ENCODE measurements around the gene GGACT.
"Not testable (repeated sequence)": the region's sequence is repeated elsewhere in the genome, so short reads cannot be mapped to it uniquely, and the experiment has no call there.

Gene GGACT

DNA sequence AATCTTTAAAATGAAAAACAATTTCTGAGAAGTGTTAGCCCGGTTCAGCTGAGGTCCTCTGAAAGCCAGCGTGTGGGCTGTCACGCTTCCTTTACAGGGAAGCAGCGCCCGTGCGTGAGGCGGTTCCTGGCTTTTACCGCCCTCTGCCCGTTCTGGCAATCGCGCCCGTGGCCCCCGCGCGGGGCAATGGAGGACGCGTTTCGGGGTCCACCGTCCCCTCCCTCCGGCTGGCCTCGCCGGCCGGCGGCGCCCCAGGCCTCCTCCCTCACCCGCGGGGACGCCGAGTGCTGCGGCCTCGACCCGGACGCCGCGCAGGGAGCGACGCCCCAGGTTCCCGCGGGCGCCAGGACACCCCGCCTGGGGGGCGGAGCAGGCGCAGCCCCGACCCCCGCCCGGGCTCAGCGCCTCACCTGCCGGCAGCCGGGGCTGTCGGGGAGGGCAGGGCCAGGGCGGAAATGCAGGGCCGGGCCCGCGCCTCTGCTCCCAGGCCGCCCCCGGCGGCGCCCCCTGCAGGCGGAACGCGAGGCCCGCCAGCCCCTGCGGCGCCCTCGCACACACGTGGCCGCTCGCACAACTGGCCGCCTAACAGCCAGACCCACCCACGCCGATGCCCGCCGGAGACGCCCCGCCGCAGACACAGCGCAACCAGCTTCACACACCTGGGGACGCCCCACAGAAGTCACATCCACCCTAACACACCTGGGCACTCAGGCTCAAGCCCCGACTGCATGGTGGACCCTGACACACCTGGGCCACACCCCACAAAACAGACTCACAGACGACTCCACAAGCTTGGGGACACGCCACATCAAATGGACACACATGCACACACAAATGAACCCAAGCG is at the start of gene GGACT:
TSS of gene GGACT (minus strand) at position 459 of the 847 bp plus-strand sequence. CDS start 56,198 bp downstream, outside the sequence.
- DNase-seq: peak; percentile 39 to 89

DNA sequence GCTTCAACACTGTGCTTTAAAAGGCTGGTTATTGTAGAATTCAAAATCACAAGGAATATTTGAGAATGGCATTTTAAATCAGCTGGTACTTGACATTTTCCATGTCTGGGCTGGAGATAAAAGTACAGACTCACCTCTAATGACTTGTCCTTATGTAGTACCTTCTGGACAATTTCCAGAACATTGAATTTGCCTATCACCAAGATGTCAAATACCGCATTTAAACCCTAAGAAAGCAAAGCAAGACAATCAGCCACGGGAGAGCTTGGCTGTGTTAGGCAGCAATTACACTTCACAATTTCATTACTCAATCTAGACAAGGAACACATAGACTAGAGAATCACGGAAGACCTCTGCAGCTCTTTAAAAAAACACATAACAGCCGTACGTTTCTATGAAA is 49.2 kb upstream of the GGACT start:
- DNase-seq: no peak

DNA sequence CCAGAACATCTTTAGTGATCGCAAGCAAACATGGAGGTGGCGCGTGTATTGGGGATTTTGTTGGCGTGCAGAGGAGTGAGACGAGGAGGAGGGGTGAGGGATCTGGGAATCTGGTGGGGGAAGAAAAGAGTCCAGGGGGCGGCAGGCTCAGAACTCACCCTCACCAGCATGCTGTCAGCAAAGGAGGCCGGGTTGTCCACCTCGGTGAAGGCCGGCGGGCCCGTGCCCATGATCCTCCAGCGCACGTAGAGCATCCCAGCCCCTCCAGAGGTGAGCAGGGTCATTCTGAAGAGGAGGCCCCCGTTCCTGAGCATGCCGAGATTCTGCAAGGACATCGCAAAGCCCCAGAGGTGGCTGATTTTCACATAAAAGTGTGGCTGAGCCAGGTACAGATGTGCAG is 48.8 kb upstream of the GGACT start:
- DNase-seq: no peak

DNA sequence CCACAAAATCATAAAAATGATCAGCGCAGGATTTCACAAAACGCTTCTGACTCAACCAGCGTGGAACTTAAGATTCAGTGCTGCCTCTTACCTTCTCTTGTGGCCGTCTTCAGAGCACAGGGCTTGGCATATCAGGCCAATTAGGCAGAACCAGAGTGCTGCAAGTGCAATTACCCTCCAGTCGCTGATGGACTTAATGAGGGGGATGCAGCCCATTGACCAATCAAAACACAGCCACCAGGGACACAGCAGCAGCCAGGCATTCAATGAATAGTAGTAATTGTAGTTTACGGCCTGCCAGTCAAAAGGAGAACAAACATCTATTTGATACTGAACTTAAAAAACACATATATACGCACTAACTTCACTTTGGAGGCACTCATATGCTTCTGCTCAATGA is 47.9 kb upstream of the GGACT start:
- no peak for DNase-seq

DNA sequence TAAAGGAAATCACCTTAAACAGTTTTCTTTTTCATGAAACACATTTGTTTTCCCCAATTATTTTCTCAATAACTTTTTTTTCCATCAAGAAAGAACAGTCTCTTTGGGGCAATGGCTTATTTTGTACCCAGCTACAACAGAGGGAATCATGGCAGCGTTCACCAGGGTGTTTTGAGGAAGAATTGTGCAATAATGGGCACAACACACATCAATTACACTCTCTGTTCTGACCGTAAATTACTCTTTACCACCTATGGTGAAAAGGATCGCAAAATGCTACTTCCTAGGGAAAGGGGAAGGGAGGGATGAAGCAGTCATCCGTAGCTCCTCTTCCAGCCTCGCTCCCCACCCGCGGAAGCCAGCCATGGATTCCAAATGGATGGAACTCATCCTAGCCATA is 47.4 kb upstream of the GGACT start:
- no peak for DNase-seq

DNA sequence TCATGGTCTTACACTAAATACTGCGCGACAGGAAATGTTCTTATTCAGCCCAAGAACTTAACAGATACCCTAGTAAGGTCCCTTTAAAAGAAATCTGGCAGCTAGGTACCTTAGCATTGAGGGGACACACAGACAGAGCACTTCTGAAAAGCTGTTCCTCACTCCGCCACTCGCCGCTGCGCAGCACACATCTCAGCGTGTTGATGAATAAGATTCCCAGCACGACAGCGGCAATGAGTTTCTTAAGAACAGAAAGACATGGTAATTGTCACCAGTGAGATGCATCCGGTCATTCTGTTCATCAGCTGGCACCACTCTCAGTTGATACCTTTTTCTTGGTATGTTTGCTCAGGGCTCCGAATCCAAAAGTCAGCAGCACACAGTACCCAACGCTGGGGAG is 46.1 kb upstream of the GGACT start:
- DNase-seq: no peak

DNA sequence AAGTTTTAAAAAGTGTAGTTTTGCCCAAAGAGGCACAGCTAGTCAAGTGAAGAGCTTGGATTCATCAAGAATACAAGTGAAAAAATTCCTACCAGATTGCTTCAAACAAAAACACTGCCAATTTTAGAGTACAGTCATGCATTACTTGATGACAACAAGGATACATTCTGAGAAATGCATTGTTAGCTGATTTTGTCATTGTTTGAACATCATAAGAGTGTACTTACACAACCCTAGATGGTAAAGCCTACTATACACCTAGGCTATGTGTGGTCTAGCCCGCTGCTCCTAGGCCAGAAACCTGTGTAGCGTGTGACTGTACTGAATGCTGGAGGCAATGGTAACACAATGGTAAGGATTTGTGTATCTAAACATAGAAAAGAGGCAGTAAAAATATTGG is 44.9 kb upstream of the GGACT start:
- no peak for DNase-seq

DNA sequence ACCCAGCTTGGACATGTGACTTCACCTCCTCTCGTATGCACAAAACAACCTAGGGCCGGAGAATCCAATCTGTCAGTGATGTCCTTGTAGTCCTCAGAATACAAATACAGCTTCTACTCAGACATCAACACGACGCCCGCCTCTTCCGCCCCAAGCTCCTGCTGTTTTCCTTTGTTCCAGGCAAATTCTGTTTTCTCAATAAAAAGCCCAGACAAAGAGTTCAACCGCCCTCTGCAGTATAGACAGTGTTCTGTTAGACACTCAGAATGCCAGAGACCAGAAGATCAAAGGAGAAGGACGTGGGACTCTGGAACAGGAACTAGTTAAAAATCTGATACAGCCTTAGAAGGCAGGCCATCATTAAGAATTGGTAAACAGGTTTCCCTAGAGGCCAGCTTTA is 42.0 kb upstream of the GGACT start:
- DNase-seq: no peak

DNA sequence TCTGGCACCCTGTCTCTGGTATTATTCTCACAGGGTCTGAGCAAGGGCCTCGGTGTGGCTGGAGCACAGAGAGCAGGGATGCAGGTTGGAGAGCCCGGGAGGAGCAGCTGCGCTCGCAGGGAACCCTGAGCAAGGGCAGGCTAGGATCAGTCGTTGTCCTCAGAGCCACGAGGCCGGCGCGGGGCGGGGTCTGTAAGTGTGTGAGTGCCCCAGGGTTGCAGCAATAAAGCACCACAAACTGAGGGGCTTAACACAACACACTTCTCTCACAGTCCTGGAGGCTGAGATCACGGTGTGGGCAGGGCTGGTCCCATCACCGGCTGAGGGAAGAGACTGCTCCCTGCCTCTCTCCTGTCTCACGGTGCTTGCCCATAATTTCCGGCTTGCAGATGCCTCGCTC is 38.5 kb upstream of the GGACT start:
- DNase-seq: no peak

DNA sequence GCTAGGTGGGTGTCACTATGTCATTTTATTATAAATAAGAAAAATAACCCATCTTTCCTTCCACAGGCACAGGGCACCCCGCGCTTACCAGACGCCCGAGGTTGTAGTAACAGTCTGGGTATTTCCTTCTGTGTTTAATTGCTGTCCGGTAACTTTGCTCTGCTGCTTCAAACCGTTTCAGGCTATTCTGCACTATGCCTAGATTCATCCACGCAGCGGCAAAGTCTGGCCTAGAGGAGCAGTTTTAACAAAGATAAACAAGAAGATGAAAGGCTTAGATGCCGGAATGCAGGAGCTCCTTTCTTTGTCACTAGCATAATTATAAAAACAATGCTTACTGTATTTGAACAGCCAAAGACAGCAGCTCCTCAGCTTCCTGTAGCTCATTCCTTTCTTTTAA is 36.9 kb upstream of the GGACT start:
- no peak for DNase-seq

DNA sequence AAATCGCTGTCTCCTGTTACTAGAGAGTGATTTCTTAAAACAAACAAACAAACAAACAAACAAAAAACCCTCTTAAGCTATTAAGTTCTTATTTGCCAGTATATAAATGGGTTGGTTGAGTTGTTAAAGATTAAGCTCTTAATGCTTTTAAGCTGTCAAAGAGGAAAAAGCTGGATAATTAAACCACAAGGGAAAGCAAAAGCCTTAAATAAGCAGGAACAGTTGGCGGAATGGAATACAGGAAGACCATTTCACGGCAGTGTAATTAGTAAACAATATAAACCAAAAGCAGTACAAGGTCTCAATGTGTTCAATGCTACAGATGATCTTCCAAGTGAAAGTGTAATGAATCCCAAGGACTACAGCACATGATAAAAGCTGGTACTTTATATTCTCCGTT is 32.2 kb upstream of the GGACT start:
- no peak for DNase-seq

DNA sequence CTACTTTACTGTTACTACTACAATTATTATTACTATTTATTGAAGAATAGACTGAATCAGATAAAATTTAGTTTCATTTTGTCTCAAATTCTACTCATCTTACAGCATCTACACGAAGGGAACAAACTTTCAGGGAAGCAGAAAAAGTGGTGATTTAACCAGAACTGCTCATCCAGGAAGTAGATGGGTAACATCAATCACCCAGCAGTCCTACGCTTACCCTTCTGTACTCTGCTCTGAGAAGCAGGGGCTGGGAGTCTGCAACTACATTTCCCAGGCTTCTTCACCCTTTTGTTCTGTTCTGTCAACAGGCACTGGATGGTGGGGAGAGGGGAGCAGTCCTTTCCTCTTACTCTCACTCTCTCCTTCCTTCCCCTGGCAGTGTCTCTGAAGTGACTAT is 31.4 kb upstream of the GGACT start:
- DNase-seq: no peak

DNA sequence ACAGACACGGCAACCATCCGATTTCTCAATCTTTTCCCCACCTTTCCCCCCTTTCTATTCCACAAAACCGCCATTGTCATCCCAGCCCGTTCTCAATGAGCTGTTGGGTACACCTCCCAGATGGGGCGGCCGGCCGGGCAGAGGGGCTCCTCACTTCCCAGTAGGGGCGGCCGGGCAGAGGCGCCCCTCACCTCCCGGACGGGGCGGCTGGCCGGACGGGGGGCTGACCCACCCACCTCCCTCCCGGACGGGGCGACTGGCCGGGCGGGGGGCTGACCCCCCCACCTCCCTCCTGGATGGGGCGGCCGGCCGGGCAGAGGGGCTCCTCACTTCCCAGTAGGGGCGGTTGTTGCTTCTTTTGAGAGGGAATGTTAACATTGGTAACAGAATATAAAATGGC is 30.3 kb upstream of the GGACT start:
- not testable (repeated sequence) for DNase-seq

DNA sequence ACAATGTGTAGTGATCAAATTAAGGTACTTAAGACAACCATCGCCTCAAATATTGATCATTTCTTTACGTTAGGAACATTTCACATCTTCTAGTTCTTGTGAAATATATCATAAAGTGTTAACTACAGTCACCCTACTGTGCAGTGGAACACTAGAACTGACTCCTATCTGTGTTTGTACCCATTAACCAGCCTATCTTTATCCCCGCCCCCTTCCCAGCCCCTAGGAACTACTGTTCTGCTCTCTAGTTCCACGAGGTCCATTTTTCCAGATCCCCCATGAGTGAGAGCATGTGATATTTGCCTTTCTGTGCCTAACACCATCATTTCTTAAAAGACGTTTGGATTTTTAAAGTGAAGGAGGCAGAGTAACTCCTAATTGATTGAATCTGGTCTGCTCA is 24.4 kb upstream of the GGACT start:
- no peak for DNase-seq

DNA sequence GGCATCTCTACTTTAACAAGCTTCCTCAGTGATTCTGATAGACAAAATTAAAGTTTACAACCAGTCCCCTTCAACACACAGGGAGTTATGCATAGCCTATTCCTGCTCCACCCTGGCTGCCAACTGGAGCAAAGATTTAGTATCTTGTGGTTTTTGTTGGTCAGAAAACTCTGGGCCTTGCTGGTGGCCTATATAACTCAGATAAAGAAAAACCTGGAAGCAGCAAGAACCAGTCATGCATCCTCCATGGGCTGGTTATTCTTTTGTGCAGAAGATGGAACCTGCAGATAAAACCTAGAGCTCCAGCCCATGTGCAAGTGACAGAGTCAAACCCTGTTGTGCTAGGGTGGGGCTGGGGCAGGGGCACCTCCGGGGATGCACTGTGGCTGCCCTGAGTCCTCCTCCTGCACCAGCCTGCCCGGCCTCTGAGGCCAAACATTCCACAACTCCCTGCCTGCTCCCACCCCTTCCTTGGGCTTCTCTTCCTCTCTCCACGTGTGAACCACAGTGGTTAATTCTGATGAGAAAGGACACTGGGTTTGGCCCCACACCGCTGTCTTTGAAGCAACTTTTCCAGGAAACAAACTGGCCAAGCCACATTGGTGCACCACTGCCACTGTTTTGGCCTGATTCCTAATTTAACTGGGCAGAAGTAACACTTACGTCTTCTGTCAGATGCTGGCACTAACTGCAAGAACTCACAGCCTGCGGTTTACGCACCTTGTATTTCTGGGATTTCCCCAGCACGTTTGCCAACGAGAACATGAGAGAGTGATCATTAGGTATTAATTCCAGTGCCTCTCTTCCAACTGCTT is 23.3 kb upstream of the GGACT start:
- DNase-seq: no peak

DNA sequence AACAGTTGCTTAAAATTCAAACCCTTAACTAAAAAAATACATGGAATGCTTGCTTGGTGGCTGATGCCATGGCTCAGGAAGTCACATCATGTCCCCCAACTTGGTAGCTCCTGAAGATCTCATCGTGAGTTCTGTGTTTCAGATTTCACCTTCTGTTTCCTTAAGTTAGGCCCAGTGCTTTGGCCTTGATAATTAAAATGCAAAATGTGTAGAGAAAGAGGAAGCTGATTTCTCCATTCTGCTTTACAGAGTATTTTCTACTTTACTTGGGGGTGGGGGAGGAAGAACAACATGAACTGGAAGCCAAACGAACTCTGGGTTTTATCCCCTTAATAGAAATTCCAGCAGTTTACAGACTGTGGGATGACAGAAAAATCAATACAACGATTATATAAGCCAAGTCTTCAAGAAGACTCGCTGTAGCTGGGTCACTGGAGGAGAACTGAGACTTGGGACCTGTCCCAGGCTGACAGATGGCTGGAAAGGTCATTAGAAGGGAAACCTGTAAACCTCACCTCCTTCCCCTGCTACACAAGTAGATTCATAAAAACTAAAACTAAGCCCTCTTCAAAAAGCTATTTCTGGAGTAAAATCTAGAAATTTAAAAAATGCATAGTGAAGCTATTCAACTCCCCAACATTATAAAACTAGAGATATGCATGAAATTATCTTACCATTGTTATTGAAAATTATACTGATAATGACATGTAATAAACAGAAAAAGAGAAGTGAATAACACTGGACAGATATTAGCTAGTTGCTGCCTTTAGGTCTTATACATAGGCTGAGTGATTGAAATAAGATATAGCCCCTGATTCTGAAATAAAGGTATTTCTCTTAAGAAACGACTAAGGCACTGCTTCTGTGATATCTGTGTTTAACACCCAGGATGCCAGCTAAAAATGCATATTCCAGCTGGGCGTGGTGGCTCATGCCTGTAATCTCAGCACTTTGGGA is 22.1 kb upstream of the GGACT start:
- no peak for DNase-seq

DNA sequence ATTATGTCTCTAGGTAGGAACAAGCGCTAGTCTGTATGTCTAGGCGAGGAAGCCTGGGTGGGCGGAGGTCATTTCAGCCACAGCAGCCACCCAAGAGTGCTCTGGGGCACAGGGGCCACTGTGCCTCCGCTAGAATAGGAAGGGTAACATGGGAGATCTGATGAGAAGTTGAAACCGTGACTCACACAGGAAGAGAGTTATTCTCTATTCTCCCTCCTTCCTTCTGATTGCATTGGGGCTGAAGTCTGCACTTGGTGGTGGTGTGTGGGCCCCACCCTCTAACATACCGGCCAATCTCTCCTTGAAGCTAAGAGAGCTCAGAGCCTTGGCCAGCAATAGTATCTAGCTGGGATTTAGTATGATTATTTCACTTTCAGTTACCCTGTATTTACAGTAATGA is 20.3 kb upstream of the GGACT start:
- DNase-seq: no peak

DNA sequence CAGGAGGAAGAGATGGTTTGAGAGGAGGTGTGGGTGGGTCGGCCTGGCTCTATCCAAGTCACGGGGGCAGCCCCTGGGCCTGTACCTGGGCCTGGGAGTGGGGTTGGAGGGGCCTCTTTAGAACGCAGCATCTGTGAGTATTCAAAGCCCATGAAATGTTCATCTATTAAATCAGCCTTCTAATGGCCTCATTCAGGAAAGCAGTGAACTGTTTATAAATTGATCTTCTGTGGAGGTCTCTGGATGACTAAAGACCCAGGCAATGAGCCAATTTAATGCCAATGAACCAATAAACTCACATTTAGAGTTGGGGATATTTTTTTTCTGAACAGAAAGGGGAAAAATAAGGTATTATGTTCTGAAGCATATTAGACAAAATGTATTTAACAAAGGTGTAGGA is 19.9 kb upstream of the GGACT start:
- no peak for DNase-seq

DNA sequence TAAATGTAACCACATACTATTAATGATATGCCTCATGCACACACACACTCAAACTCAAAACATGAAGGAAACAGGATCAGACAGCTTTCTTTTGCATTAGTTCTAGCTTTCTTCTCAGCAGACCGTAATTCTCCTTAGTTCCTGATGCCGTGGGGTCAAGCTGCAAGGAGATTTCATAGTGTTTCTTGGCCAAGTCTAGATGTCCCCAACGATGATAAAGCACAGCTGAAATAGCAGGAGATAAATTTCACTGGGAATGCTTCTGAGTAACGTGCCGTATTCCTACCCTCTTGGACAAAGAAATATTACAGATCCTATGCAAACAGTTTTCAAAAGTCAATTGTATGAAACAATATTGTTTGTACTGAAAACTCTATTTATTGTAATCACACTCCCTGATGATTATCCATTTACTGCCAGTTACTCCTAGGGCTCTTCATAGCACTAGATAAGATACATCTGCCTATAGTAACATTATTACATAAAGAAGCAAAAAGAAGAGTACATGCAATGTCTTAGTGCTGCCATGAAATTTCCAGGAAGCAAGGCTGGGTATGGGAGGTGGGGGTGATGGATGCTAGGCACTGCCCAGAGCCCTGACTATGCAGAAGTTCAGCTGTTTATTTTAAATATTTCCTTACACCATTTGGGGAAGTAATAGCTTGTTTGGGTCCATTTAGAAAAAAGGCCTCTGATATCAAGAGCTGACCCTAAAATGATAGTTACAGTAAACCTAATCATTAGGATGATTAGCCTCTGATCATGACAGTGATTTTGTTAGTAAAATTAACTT is 16.5 kb upstream of the GGACT start:
- DNase-seq: no peak

DNA sequence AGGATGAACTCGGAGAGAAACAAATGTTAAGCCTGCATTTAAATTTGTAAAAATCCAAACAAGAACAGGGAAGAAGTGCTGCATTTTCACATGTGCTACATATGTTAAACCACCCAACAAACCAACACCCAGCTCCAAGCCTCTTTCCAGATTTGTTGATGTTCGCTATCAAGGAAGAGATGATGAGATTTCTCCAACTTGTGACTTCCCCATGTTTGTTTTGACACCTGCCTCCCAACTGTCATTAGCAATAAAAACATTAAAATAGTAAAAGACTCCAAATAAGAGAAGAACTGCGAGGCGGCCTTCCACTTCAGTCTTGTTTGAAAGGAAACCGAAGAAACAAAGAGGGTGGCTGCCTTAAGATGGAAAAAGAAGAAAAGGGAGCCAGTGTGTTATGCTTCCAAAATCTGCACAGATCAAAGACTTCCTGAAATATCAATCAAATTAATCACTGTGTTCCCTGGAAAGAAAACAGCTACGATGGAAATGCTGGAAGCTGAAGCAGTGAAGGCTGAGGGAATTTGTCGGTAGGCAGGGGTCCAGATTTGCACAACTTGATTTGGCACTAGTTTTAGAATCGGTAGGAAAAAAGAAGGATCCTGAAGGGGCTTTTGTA is 14.0 kb upstream of the GGACT start:
- no peak for DNase-seq

DNA sequence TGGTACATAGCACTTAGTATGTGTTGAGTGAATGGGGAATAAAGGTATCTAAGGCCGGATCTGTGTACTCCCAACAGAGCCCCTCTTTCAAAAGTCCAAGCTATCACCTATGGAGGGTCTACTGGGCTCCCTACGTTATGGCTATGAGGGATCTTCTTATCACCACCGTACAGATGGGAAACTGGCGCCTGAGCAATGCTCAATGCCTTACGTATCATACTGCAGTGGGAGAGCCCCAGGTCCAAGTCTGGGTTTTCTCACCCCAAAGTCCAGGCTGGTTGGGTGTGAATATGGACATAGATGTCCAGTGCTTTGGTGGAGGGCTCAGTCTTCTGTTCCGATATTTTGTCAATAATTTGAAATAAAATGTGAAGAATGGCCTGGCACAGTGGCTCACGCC is 13.1 kb upstream of the GGACT start:
- no peak for DNase-seq

DNA sequence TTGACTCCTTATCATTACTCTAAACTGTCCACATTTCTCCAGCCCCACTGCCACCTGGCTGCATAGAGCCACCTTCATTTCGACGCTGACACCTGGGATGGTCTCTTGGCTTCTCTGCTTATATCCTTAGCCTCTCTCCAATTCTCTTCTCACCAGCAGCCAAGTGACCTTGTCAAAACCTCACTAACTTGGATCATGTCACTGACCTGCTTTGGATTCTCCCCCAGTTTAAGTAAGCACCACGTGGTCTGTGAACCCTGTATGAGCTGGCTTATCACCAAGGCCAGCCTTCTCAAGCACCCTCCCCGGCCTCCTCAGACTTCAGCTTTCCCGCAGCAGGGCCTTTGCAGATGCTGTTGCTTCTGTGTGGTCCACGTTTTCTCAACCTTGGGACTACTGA is 12.3 kb upstream of the GGACT start:
- DNase-seq: no peak
